ENCODE results near the gene NT5C1B. TPM values are rescaled to one million over a fixed set of nuclear protein-coding genes. Genes with fewer than 3 reads are reported as not detected.

The NT5C1B gene
- total and polyA plus RNA-seq, 4 donors: 0.02 to 0.63 TPM; not detected in 2

DNA sequence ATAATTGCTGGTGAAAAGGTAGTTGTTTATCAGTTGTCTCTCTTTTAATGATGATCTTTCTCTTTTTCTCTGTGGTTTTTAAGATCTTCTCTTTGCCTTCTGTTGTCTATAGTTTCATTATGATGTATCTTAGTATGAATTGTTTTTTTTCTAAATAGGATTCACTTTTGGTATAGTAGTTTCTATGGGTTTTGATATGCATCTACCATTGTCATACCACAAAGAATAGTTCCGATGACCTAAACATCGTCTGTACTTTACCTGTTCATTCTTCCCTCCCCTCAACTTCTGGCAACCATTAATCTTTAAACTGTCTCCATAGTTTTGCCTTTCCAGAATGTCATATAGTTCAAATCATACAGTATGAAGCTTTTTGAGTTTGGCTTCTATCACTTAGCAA is 48.5 kb downstream of the NT5C1B start:
- H3K4me1 ChIP-seq (ENCODE audit: control insufficient read depth in 4 of 4, insufficient read depth in 4 of 4, low read length in 3 of 4): no peaks in the 10 kb centered on the region
- H3K27me3 ChIP-seq (ENCODE audit: control insufficient read depth in 4 of 4, insufficient read depth in 4 of 4, low read length in 3 of 4): no peaks in the 10 kb centered on the region
- H3K36me3 ChIP-seq (ENCODE audit: control insufficient read depth in 4 of 4, insufficient read depth in 3 of 4, low read depth in 1 of 4, low read length in 3 of 4): no peaks in the 10 kb centered on the region
- TF ChIP-seq, protein P1, sequence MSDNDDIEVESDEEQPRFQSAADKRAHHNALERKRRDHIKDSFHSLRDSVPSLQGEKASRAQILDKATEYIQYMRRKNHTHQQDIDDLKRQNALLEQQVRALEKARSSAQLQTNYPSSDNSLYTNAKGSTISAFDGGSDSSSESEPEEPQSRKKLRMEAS (IDR thresholded peaks at IDR 0.05): no peak
- TF ChIP-seq RXRA (IDR thresholded peaks at IDR 0.05): no peak
- TF ChIP-seq GABPA (IDR thresholded peaks at IDR 0.05 in 1 of 2, conservative IDR thresholded peaks at IDR 0.05 in 1 of 2): no peak
- no peak for TF ChIP-seq ZBTB33 (IDR thresholded peaks at IDR 0.05)
- no peak for TF ChIP-seq FOXA1 (IDR thresholded peaks at IDR 0.05)
- TF ChIP-seq NR2F2 (IDR thresholded peaks at IDR 0.05): no peak
- no peak overlapping the region for H3K9ac ChIP-seq (ENCODE audit: low read depth in 1 of 2, low read length in 2 of 2)
- WGBS: 82% methylated on average over 2 of the region's 2 CpGs
- no peak overlapping the region for H3K27ac ChIP-seq (ENCODE audit: low read depth in 1 of 2, low read length in 2 of 2)
- no peak overlapping the region for H3K4me3 ChIP-seq (ENCODE audit: low read depth in 1 of 3, low read length in 3 of 3)
- DNase-seq (ENCODE audit: low spot score): no peak
- no peaks in the 10 kb centered on the region for H3K9me3 ChIP-seq (ENCODE audit: control insufficient read depth in 4 of 4, low read length in 3 of 4)

DNA sequence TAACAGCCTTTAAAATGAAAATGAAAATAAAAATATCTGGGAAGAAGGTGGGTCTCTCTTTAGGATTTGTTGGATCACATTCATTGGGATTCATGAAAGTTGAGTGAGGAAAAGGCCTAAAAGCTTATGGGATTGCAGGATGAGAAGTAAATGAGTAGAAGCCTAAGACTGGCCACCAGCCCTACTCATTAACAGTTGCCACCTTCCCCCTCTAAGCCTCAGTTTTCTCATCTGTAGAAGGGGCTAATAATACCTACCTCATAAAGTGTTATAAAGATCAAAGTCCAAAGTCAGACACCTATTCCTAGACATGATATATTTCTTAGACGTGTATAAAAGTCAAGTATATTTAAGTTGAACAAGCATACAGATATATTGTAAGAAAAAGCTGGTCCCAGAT is 52.7 kb downstream of the NT5C1B start:
- TF ChIP-seq ATF3 (IDR thresholded peaks at IDR 0.05) (no peak), HNF4G (IDR thresholded peaks at IDR 0.05) (no peak), NR2F2 (IDR thresholded peaks at IDR 0.05) (no peak), EGR1 (IDR thresholded peaks at IDR 0.05; ENCODE audit: low read depth in 2 of 2) (no peak), TAF1 (conservative IDR thresholded peaks at IDR 0.05) (no peak), YY1 (IDR thresholded peaks at IDR 0.05) (no peak), JUND (IDR thresholded peaks at IDR 0.05) (no peak), RXRA (IDR thresholded peaks at IDR 0.05) (no peak), RAD21 (IDR thresholded peaks at IDR 0.05) (no peak), GABPA (IDR thresholded peaks at IDR 0.05 in 1 of 2, conservative IDR thresholded peaks at IDR 0.05 in 1 of 2) (no peak), FOXA1 (IDR thresholded peaks at IDR 0.05) (no peak), ZBTB33 (IDR thresholded peaks at IDR 0.05) (no peak), SP1 (IDR thresholded peaks at IDR 0.05) (no peak), HNF4A (conservative IDR thresholded peaks at IDR 0.05) (no peak), FOXA2 (IDR thresholded peaks at IDR 0.05) (no peak)
- TF ChIP-seq, protein P2, sequence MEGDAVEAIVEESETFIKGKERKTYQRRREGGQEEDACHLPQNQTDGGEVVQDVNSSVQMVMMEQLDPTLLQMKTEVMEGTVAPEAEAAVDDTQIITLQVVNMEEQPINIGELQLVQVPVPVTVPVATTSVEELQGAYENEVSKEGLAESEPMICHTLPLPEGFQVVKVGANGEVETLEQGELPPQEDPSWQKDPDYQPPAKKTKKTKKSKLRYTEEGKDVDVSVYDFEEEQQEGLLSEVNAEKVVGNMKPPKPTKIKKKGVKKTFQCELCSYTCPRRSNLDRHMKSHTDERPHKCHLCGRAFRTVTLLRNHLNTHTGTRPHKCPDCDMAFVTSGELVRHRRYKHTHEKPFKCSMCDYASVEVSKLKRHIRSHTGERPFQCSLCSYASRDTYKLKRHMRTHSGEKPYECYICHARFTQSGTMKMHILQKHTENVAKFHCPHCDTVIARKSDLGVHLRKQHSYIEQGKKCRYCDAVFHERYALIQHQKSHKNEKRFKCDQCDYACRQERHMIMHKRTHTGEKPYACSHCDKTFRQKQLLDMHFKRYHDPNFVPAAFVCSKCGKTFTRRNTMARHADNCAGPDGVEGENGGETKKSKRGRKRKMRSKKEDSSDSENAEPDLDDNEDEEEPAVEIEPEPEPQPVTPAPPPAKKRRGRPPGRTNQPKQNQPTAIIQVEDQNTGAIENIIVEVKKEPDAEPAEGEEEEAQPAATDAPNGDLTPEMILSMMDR (IDR thresholded peaks at IDR 0.05; ENCODE audit: low read depth, low read length, missing input control): no peak
- TF ChIP-seq, protein P3, sequence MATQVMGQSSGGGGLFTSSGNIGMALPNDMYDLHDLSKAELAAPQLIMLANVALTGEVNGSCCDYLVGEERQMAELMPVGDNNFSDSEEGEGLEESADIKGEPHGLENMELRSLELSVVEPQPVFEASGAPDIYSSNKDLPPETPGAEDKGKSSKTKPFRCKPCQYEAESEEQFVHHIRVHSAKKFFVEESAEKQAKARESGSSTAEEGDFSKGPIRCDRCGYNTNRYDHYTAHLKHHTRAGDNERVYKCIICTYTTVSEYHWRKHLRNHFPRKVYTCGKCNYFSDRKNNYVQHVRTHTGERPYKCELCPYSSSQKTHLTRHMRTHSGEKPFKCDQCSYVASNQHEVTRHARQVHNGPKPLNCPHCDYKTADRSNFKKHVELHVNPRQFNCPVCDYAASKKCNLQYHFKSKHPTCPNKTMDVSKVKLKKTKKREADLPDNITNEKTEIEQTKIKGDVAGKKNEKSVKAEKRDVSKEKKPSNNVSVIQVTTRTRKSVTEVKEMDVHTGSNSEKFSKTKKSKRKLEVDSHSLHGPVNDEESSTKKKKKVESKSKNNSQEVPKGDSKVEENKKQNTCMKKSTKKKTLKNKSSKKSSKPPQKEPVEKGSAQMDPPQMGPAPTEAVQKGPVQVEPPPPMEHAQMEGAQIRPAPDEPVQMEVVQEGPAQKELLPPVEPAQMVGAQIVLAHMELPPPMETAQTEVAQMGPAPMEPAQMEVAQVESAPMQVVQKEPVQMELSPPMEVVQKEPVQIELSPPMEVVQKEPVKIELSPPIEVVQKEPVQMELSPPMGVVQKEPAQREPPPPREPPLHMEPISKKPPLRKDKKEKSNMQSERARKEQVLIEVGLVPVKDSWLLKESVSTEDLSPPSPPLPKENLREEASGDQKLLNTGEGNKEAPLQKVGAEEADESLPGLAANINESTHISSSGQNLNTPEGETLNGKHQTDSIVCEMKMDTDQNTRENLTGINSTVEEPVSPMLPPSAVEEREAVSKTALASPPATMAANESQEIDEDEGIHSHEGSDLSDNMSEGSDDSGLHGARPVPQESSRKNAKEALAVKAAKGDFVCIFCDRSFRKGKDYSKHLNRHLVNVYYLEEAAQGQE (IDR thresholded peaks at IDR 0.05): no peak
- TF ChIP-seq, protein P1 (IDR thresholded peaks at IDR 0.05): no peak
- Histone ChIP-seq H3K9ac (ENCODE audit: low read depth in 1 of 2, low read length in 2 of 2) (no peak overlapping the region), H3K4me1 (ENCODE audit: control insufficient read depth in 4 of 4, insufficient read depth in 4 of 4, low read length in 3 of 4) (no peaks in the 10 kb centered on the region), H3K9me3 (ENCODE audit: control insufficient read depth in 4 of 4, low read length in 3 of 4) (no peaks in the 10 kb centered on the region), H3K4me3 (ENCODE audit: low read depth in 1 of 3, low read length in 3 of 3) (no peak overlapping the region), H3K36me3 (ENCODE audit: control insufficient read depth in 4 of 4, insufficient read depth in 3 of 4, low read depth in 1 of 4, low read length in 3 of 4) (no peaks in the 10 kb centered on the region), H3K27me3 (ENCODE audit: control insufficient read depth in 4 of 4, insufficient read depth in 4 of 4, low read length in 3 of 4) (no peaks in the 10 kb centered on the region), H3K27ac (ENCODE audit: low read depth in 1 of 2, low read length in 2 of 2) (no peak overlapping the region)
- no peak for DNase-seq (ENCODE audit: low spot score)
- WGBS: 85% methylated on average over 1 of the region's 1 CpG
